ENCODE results near the gene IDH2.

The IDH2 gene

DNA sequence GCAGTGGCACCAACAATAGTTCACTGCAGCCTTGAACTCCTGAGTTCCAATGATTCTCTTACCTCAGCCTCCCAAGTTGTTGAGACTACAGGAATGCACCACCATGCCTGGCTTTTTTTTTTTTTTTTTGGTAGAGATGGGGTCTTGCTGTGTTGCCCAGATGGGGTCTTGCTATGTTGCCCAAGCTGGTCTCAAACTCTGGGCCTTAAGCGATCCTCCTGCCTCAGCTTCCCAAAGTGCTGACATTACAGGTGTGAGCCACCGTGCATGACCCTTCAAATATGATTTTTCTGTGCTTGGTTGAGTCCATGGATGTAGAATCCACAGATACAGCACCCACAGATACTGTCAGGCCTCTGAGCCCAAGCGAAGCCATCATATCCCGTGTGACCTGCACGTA, 30.2 kb upstream of the IDH2 start:
- no peak for ATAC-seq
- no peak for TF ChIP-seq ISL1 (CRISPR knock-in tag; IDR thresholded peaks at IDR 0.05)
- TF ChIP-seq ESRRG (CRISPR knock-in tag; IDR thresholded peaks at IDR 0.05): no peak
- TF ChIP-seq, protein P1, sequence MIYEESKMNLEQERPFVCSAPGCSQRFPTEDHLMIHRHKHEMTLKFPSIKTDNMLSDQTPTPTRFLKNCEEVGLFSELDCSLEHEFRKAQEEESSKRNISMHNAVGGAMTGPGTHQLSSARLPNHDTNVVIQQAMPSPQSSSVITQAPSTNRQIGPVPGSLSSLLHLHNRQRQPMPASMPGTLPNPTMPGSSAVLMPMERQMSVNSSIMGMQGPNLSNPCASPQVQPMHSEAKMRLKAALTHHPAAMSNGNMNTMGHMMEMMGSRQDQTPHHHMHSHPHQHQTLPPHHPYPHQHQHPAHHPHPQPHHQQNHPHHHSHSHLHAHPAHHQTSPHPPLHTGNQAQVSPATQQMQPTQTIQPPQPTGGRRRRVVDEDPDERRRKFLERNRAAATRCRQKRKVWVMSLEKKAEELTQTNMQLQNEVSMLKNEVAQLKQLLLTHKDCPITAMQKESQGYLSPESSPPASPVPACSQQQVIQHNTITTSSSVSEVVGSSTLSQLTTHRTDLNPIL (CRISPR knock-in tag; IDR thresholded peaks at IDR 0.05; ENCODE audit: low read depth): no peak
- no peak for TF ChIP-seq ARNTL (CRISPR knock-in tag; IDR thresholded peaks at IDR 0.05; ENCODE audit: borderline replicate concordance, low read depth)
- TF ChIP-seq GLIS3 (CRISPR knock-in tag; IDR thresholded peaks at IDR 0.05): no peak
- TF ChIP-seq, protein P2, sequence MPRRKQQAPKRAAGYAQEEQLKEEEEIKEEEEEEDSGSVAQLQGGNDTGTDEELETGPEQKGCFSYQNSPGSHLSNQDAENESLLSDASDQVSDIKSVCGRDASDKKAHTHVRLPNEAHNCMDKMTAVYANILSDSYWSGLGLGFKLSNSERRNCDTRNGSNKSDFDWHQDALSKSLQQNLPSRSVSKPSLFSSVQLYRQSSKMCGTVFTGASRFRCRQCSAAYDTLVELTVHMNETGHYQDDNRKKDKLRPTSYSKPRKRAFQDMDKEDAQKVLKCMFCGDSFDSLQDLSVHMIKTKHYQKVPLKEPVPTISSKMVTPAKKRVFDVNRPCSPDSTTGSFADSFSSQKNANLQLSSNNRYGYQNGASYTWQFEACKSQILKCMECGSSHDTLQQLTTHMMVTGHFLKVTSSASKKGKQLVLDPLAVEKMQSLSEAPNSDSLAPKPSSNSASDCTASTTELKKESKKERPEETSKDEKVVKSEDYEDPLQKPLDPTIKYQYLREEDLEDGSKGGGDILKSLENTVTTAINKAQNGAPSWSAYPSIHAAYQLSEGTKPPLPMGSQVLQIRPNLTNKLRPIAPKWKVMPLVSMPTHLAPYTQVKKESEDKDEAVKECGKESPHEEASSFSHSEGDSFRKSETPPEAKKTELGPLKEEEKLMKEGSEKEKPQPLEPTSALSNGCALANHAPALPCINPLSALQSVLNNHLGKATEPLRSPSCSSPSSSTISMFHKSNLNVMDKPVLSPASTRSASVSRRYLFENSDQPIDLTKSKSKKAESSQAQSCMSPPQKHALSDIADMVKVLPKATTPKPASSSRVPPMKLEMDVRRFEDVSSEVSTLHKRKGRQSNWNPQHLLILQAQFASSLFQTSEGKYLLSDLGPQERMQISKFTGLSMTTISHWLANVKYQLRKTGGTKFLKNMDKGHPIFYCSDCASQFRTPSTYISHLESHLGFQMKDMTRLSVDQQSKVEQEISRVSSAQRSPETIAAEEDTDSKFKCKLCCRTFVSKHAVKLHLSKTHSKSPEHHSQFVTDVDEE (CRISPR knock-in tag; IDR thresholded peaks at IDR 0.05): no peak
- TF ChIP-seq, protein P3, sequence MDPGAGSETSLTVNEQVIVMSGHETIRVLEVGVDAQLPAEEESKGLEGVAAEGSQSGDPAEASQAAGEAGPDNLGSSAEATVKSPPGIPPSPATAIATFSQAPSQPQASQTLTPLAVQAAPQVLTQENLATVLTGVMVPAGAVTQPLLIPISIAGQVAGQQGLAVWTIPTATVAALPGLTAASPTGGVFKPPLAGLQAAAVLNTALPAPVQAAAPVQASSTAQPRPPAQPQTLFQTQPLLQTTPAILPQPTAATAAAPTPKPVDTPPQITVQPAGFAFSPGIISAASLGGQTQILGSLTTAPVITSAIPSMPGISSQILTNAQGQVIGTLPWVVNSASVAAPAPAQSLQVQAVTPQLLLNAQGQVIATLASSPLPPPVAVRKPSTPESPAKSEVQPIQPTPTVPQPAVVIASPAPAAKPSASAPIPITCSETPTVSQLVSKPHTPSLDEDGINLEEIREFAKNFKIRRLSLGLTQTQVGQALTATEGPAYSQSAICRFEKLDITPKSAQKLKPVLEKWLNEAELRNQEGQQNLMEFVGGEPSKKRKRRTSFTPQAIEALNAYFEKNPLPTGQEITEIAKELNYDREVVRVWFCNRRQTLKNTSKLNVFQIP (CRISPR knock-in tag; IDR thresholded peaks at IDR 0.05; ENCODE audit: borderline replicate concordance, low read depth): no peak

DNA sequence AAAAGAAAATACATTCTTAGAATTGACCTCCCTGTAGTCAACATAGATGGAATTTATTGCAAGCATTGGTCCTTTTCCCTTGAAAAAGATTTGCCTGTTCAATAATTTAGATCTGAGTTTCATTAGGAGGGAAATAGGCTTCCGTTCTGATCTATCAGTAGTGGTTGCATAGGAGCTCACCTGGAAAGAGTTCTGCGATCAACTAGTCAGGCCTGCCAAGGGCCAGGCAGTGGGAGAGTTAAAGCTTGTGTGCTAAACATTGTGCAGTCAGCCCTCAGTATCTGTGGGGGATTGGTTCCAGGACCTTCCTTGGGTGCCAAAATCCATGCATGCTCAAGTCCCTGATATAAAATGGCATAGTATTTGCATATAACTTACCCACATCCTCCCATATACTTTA, 29.6 kb upstream of the IDH2 start:
- no peak for ATAC-seq
- TF ChIP-seq, protein P2 (CRISPR knock-in tag; IDR thresholded peaks at IDR 0.05): no peak
- TF ChIP-seq, protein P1 (CRISPR knock-in tag; IDR thresholded peaks at IDR 0.05; ENCODE audit: low read depth): no peak
- TF ChIP-seq ARNTL (CRISPR knock-in tag; IDR thresholded peaks at IDR 0.05; ENCODE audit: borderline replicate concordance, low read depth): no peak

DNA sequence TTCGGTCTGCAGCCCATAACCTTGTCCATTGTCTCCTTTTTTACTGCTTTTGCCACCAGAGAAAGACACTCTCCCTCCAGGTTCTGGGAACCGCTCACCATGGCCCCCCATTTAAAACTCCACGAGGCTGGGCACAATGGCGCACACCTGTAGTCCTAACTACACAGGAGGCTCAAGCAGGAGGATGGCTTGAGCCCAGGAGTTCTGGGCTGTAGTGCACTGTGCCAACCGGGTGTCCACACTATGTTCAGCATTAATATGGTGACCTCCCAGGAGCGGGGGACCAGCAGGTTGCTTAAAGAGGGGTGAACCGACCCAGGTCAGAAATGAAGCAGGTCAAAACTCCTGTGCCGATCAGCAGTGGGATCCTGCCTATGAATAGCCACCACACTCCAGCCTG, 28.0 kb upstream of the IDH2 start:
- no peak for ATAC-seq
- TF ChIP-seq TOX (CRISPR knock-in tag; IDR thresholded peaks at IDR 0.05; ENCODE audit: borderline replicate concordance) (no peak), ISL1 (CRISPR knock-in tag; IDR thresholded peaks at IDR 0.05) (no peak), GLIS3 (CRISPR knock-in tag; IDR thresholded peaks at IDR 0.05) (no peak), PPARA (CRISPR knock-in tag; IDR thresholded peaks at IDR 0.05; ENCODE audit: borderline replicate concordance) (no peak), OSR1 (CRISPR knock-in tag; IDR thresholded peaks at IDR 0.05) (no peak), ZFP30 (CRISPR knock-in tag; IDR thresholded peaks at IDR 0.05) (no peak), ZC3H10 (CRISPR knock-in tag; IDR thresholded peaks at IDR 0.05) (no peak), ZFP3 (CRISPR knock-in tag; IDR thresholded peaks at IDR 0.05) (no peak), ZNF565 (CRISPR knock-in tag; conservative IDR thresholded peaks at IDR 0.05; ENCODE audit: low read depth) (no peak), ZNF8 (CRISPR knock-in tag; IDR thresholded peaks at IDR 0.05) (no peak)
- TF ChIP-seq, protein P3 (CRISPR knock-in tag; IDR thresholded peaks at IDR 0.05; ENCODE audit: borderline replicate concordance, low read depth): no peak
- TF ChIP-seq, protein P4, sequence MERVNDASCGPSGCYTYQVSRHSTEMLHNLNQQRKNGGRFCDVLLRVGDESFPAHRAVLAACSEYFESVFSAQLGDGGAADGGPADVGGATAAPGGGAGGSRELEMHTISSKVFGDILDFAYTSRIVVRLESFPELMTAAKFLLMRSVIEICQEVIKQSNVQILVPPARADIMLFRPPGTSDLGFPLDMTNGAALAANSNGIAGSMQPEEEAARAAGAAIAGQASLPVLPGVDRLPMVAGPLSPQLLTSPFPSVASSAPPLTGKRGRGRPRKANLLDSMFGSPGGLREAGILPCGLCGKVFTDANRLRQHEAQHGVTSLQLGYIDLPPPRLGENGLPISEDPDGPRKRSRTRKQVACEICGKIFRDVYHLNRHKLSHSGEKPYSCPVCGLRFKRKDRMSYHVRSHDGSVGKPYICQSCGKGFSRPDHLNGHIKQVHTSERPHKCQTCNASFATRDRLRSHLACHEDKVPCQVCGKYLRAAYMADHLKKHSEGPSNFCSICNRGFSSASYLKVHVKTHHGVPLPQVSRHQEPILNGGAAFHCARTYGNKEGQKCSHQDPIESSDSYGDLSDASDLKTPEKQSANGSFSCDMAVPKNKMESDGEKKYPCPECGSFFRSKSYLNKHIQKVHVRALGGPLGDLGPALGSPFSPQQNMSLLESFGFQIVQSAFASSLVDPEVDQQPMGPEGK (CRISPR knock-in tag; IDR thresholded peaks at IDR 0.05; ENCODE audit: borderline replicate concordance): no peak
